DMS53 treated with DMSO at 0.1 percent for 48 hours (cell line): ENCODE results near the gene RENBP.
"Not testable (repeated sequence)": the region's sequence is repeated elsewhere in the genome, so short reads cannot be mapped to it uniquely, and the experiment has no call there.

Source experiments
- DNase-seq: peaks from one replicate; lab custom pipeline; 2025; ENCODE audit not compliant: unreplicated experiment; lab: John Stamatoyannopoulos, UW

RENBP gene

GRCh38 chrX:153944140-153944799, at the start of gene RENBP:
RENBP (minus strand) TSS chrX:153944643; CDS start chrX:153944610, 33 bp downstream.
- DNase-seq = no peak

GRCh38 chrX:153993978-153994377, 49.5 kb upstream of the RENBP start:
- no peak for DNase-seq

- no peak for DNase-seq
Measured at GRCh38 chrX:153993079-153993478, 48.6 kb upstream of the RENBP start.

GRCh38 chrX:153992180-153992579, 47.7 kb upstream of the RENBP start:
- no peak for DNase-seq

- no peak for DNase-seq
Measured at GRCh38 chrX:153991013-153991580, 46.7 kb upstream of the RENBP start.

- DNase-seq = no peak
Measured at GRCh38 chrX:153989973-153990655, 45.7 kb upstream of the RENBP start.

- no peak for DNase-seq
Measured at GRCh38 chrX:153988493-153988892, 44.0 kb upstream of the RENBP start.

GRCh38 chrX:153984351-153985178, 40.1 kb upstream of the RENBP start:
- no peak for DNase-seq

- no peak for DNase-seq
Measured at GRCh38 chrX:153983321-153983801, 38.9 kb upstream of the RENBP start.

GRCh38 chrX:153981771-153982533, 37.5 kb upstream of the RENBP start:
- no peak for DNase-seq

GRCh38 chrX:153981231-153981630, 36.8 kb upstream of the RENBP start:
- no peak for DNase-seq

- DNase-seq = not testable (repeated sequence)
Measured at GRCh38 chrX:153980394-153980793, 36.0 kb upstream of the RENBP start.

- DNase-seq = no peak
Measured at GRCh38 chrX:153974726-153975286, 30.4 kb upstream of the RENBP start.

GRCh38 chrX:153974003-153974725, 29.7 kb upstream of the RENBP start:
- no peak for DNase-seq

GRCh38 chrX:153973127-153974002, 28.9 kb upstream of the RENBP start:
- DNase-seq = no peak

- DNase-seq = peak; percentile 72
Measured at GRCh38 chrX:153972368-153973126, 28.1 kb upstream of the RENBP start, which contains the start of gene TMEM187. TMEM187 (plus strand) TSS chrX:153972754; CDS start chrX:153982063, 9,309 bp downstream.

GRCh38 chrX:153971450-153972367, 27.3 kb upstream of the RENBP start, which contains the start of gene HCFC1:
HCFC1 (minus strand) TSS chrX:153971818; CDS start chrX:153970840, 978 bp downstream.
- DNase-seq = peak; percentile 64
